Measurements from ENCODE around the gene SGSH.

The SGSH gene

GRCh38 chr17:80242505-80242904 lies 22.4 kb upstream of the SGSH start:
- no peak for DNase-seq (ENCODE audit: low read depth)
- TF ChIP-seq CTCF (IDR thresholded peaks at IDR 0.05; ENCODE audit: low read depth, low read length, missing control alignments), result no peak
- in situ Hi-C loops (cut with HindIII; ENCODE audit: low sequenced_read_pairs), result no loop called here
- no peak overlapping the region for H3K4me3 ChIP-seq (ENCODE audit: low read depth, low read length)

- no peak for DNase-seq (ENCODE audit: low read depth)
- TF ChIP-seq CTCF (IDR thresholded peaks at IDR 0.05; ENCODE audit: low read depth, low read length, missing control alignments), result no peak
These were observed 17.3 kb upstream of the SGSH start for GRCh38 chr17:80237386-80237785.

GRCh38 chr17:80236911-80237310 lies 16.8 kb upstream of the SGSH start:
- TF ChIP-seq CTCF (IDR thresholded peaks at IDR 0.05; ENCODE audit: low read depth, low read length, missing control alignments), result no peak
- DNase-seq (ENCODE audit: low read depth), result no peak
- H3K4me3 ChIP-seq (ENCODE audit: low read depth, low read length), result no peak overlapping the region
- in situ Hi-C loops (cut with HindIII; ENCODE audit: low sequenced_read_pairs), result no loop called here

More at GRCh38 chr17:80237386-80237785, 17.3 kb upstream of the SGSH start:
- in situ Hi-C loops (cut with HindIII; ENCODE audit: low sequenced_read_pairs), result no loop called here
- no peak overlapping the region for H3K4me3 ChIP-seq (ENCODE audit: low read depth, low read length)

GRCh38 chr17:80233202-80233601 lies 13.1 kb upstream of the SGSH start:
- DNase-seq (ENCODE audit: low read depth), result no peak
- no peak for TF ChIP-seq CTCF (IDR thresholded peaks at IDR 0.05; ENCODE audit: low read depth, low read length, missing control alignments)
- no peak overlapping the region for H3K4me3 ChIP-seq (ENCODE audit: low read depth, low read length)
- in situ Hi-C loops (cut with HindIII; ENCODE audit: low sequenced_read_pairs), result no loop called here

GRCh38 chr17:80232438-80232837 lies 12.3 kb upstream of the SGSH start:
- in situ Hi-C loops (cut with HindIII; ENCODE audit: low sequenced_read_pairs), result no loop called here
- DNase-seq (ENCODE audit: low read depth), result no peak
- no peak overlapping the region for H3K4me3 ChIP-seq (ENCODE audit: low read depth, low read length)
- TF ChIP-seq CTCF (IDR thresholded peaks at IDR 0.05; ENCODE audit: low read depth, low read length, missing control alignments), result no peak

- no peak for TF ChIP-seq CTCF (IDR thresholded peaks at IDR 0.05; ENCODE audit: low read depth, low read length, missing control alignments)
- in situ Hi-C loops (cut with HindIII; ENCODE audit: low sequenced_read_pairs), result no loop called here
- DNase-seq (ENCODE audit: low read depth), result no peak
- H3K4me3 ChIP-seq (ENCODE audit: low read depth, low read length), result no peak overlapping the region
These were observed 8.9 kb upstream of the SGSH start for GRCh38 chr17:80229011-80229410.

GRCh38 chr17:80228477-80228876 lies 8.3 kb upstream of the SGSH start:
- no peak for TF ChIP-seq CTCF (IDR thresholded peaks at IDR 0.05; ENCODE audit: low read depth, low read length, missing control alignments)
- in situ Hi-C loops (cut with HindIII; ENCODE audit: low sequenced_read_pairs), result no loop called here
- DNase-seq (ENCODE audit: low read depth), result no peak
- H3K4me3 ChIP-seq (ENCODE audit: low read depth, low read length), result no peak overlapping the region

Measured in astrocyte of the cerebellum (primary cell).